NCI-H1105 treated with DMSO at 0.1 percent for 48 hours (cell line): Measurements from ENCODE around the gene OR9A2.
A peak's percentile ranks its signal among the peaks of the same experiment; 100 is the strongest.

Experiments used
- DNase-seq: peaks from one replicate; lab custom pipeline; 2025; lab: John Stamatoyannopoulos, UW

OR9A2 gene, protein sequence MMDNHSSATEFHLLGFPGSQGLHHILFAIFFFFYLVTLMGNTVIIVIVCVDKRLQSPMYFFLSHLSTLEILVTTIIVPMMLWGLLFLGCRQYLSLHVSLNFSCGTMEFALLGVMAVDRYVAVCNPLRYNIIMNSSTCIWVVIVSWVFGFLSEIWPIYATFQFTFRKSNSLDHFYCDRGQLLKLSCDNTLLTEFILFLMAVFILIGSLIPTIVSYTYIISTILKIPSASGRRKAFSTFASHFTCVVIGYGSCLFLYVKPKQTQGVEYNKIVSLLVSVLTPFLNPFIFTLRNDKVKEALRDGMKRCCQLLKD

DNA sequence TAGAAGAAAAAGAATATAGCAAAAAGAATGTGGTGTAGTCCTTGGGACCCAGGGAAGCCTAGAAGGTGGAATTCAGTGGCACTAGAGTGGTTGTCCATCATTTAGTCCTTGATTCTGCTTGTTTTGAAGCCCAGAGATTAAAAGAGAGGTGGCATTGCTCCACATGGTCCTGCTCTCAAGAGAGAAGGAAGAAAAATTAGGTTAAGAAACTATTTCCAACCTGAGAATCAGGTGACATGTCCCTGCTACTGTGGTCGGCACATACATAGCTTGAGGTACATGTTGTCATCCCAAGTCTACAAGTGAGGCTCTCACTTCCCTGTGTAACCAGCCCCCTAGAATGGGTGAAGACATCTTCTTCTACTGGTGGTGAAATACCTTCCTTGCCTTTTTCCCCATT, at the start of gene OR9A2:
Gene OR9A2, minus strand, starts transcription at position 101 of the 400 bp plus-strand sequence. Its CDS starts 0 bp downstream, at position 101.
- DNase-seq, result no peak

GRCh38 chr7:143074141-143074540, 47.2 kb upstream of the OR9A2 start:
- no peak for DNase-seq

GRCh38 chr7:143073556-143073955, 46.6 kb upstream of the OR9A2 start:
- no peak for DNase-seq

- DNase-seq, result no peak
Measured at GRCh38 chr7:143069912-143070500, 43.1 kb upstream of the OR9A2 start.

DNA sequence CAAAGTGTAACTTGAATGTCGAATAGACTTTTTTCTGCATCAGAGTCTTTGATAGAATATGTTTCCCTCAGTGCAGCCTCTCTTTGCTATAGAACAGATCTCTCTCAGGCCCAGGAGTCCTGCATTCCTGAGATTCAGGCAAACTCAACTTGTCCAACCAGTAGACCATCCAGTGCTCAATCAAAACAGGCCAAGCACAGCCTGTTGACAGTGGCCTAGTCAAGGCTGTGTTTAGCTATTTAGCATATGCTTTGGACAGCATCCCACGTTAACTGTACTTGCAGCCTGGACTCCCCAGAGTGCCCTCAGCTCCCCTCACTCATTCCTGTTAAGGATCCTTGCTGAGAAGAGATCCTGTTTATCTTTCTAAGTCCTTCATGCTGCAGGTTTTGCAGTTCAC, 41.5 kb upstream of the OR9A2 start:
- no peak for DNase-seq

DNA sequence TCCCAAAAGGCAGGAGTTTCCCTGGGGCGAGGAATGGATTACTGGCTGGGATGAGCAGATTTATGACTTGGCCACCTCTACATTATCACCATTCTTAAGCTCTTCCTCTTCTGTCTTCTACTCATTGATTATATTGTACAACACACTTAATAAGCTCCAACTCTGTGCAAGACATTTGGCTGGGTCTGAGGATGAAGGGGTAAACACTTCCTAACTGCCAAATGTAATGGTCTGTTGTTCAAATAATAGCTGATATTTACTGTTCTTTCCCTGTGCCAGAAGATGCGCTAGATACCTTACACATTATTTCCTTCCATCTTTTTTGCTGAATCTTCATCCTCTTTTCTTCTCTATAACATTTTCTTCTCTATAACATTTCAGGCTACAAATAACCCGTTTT, 36.8 kb upstream of the OR9A2 start:
- DNase-seq, result no peak

DNA sequence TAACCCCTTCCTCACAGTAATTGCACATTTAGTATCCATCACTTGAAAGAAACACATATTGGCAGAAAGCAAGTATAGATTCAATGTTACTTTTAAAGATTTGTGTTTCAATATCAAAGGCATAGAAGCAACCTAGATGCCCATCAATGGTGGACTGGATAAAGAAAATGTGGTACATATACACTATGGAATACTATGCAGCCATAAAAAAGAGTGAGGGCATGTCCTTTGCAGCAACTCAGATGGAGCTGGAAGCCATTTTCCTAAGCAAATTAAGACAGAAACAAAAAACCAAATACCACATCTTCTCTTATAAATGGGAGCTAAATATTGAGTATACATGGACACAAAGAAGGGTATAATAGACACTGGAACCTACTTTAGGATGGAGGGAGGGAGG, 28.8 kb upstream of the OR9A2 start:
- no peak for DNase-seq

DNA sequence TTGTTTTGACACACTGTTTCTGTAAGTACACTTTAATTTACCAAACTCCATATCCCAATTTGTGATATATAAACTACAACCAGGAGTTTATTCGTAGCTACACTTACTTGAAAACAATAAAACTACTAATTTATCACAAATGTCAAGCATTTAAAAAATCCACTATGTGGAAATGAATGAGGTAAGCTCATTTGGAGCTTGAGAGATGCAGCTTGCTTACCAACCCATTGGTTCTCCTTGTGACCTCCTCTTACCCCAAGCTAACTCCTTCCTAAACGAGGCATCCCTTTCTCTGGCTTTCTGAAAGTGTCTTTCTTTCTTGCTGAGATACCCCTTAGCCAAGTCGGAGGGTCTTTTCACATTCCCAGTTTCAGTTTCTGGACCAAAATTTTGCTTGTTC, 27.7 kb upstream of the OR9A2 start:
- no peak for DNase-seq

DNA sequence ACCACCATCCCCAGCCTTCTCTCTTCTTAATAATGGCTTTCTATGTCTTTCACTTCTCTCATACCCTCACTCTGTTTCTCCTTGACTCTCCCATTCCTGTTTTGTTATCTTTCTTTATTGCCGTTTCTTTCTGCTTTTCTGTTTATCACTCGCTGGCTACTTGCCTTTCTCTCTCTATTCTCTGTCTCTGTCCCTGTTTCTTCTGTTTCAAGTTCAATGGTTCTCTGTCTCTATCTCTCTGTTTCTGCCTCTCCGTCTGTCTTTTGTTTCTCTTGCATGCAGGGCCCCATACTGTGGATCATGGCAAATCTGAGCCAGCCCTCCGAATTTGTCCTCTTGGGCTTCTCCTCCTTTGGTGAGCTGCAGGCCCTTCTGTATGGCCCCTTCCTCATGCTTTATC, 25.1 kb upstream of the OR9A2 start, which contains the start of gene OR6V1:
Gene OR6V1, plus strand, starts transcription at position 301 of the 400 bp plus-strand sequence. Its CDS starts 0 bp downstream, at position 301.
- DNase-seq, result no peak

GRCh38 chr7:143050931-143051330, 24.0 kb upstream of the OR9A2 start:
- DNase-seq, result peak; percentile 9

GRCh38 chr7:143049362-143049761, 22.4 kb upstream of the OR9A2 start:
- no peak for DNase-seq

- no peak for DNase-seq
Measured at GRCh38 chr7:143048827-143049226, 21.9 kb upstream of the OR9A2 start.

- no peak for DNase-seq
Measured at GRCh38 chr7:143047326-143047725, 20.4 kb upstream of the OR9A2 start.

DNA sequence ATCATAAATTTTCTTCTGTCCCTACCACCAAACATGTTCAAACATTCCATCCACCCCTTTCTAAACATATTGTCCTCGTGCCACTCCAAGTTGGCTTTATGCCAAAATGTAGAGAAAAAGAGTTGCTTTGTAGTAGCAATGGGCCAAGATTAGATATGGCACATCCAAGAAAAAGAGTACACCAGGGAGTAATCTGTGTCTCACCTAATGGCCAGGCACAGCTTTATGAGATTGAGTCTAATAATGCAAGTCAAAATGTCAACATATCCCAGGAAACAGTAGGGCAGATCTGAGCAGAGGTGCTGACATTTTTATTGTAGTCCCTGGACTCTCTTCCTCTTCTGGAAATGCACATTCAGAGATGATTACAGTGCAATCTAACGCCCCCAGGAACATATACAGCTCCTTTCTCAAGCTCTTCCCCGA, 19.5 kb upstream of the OR9A2 start:
- DNase-seq, result peak; percentile 46

- no peak for DNase-seq
Measured at GRCh38 chr7:143043391-143043790, 16.5 kb upstream of the OR9A2 start.

- DNase-seq, result no peak
Measured at GRCh38 chr7:143042790-143043271, 15.9 kb upstream of the OR9A2 start.

- no peak for DNase-seq
Measured at GRCh38 chr7:143042159-143042789, 15.3 kb upstream of the OR9A2 start.

DNA sequence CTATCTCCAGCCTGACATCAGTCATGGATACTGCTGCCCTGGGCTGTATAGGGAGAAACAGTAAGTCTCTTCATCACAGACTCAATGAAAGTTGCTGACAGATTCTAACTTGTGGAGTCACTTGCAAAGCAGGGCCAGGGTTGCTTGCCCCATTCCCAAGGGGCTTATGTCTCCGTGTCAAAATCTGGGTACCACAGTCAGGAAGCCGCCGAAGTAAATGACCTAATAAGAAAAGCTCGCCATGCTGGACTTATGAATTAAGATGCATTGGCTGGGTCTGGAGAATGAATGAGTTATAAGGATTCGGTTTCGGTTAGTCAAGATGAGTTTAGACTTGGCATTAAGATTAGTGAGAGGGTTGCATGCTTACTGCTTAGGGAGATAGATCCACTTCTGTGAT, 14.4 kb upstream of the OR9A2 start:
- no peak for DNase-seq

DNA sequence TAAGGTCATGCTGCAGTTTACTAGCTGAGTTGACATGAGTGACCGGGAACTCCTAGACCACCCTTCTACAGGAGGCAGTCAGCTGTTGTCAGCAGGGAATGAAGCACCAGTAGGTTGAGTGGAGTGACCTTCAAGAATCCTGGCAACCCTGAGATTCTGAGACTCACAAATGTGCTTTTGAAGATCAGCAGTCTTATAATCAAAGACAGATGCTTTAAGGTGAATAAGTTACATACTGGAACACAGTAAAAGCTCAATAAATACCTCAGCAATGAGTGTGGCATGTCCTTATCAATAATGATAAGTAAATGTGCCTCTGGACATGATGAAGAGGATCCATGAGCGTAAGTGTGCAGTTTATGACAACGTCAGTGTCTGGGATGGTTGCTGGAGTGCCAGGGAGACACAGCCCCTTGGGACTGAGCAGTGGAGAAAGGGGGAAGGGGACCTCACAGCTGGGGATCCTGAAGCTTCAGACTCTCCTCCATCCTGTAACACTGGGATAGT, 13.3 kb upstream of the OR9A2 start:
- DNase-seq, result no peak

- no peak for DNase-seq
Measured at GRCh38 chr7:143038635-143039034, 11.7 kb upstream of the OR9A2 start.

DNA sequence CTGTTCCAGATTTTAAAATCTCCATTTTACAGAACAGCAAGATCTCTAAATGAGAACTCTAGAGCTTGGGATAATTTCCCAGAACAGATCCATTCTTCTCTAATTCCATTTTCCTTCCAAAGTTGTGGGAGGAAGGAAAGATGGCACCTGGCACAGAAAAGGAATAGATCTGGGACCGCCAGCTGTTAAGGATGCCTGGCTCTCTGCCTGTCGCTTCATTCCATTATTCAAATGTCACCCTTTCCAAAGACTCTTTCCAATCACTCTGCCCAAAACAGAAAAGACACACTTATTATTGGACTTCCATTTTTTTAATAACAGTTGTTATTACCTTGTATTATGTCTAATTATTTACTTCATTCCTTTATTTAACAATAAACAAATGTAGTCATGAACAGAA, 751 bp upstream of the OR9A2 start:
- no peak for DNase-seq

GRCh38 chr7:143025371-143025770, 1.6 kb downstream of the OR9A2 start:
- DNase-seq, result no peak

GRCh38 chr7:143023047-143023446, 3.9 kb downstream of the OR9A2 start:
- DNase-seq, result no peak
